HG03457 (cell line): ENCODE data around the gene ANKRD34A.

ENCODE experiments used
- ATAC-seq: cut with Tn5 transposase; IDR thresholded peaks from one replicate; pipeline ENCODE4 v1.9.1; 2021; ENCODE audit warnings: moderate number of reproducible peaks; ENCODE audit not compliant: unreplicated experiment

The ANKRD34A gene

GRCh38 chr1:145974721-145975120 is 10.3 kb upstream of the ANKRD34A start:
- no peak for ATAC-seq

GRCh38 chr1:145972580-145972979 is 8.2 kb upstream of the ANKRD34A start:
- no peak for ATAC-seq

GRCh38 chr1:145967288-145967687 is 2.9 kb upstream of the ANKRD34A start:
- no peak for ATAC-seq

GRCh38 chr1:145965119-145965744 is 857 bp upstream of the ANKRD34A start:
- no peak for ATAC-seq

- no peak for ATAC-seq
Observed at GRCh38 chr1:145963265-145964019, 933 bp downstream of the ANKRD34A start.

GRCh38 chr1:145962157-145963102 is 1.9 kb downstream of the ANKRD34A start:
- ATAC-seq = no peak

- no peak for ATAC-seq
Observed at GRCh38 chr1:145961425-145962156, 2.8 kb downstream of the ANKRD34A start.

GRCh38 chr1:145961109-145961424 is 3.3 kb downstream of the ANKRD34A start:
- ATAC-seq = no peak

GRCh38 chr1:145960468-145961108 is 3.8 kb downstream of the ANKRD34A start:
- ATAC-seq = no peak

GRCh38 chr1:145959957-145960467 is 4.4 kb downstream of the ANKRD34A start:
- no peak for ATAC-seq

- ATAC-seq = no peak
Observed at GRCh38 chr1:145959333-145959732, 5.0 kb downstream of the ANKRD34A start.

GRCh38 chr1:145958734-145959133 is 5.6 kb downstream of the ANKRD34A start:
- no peak for ATAC-seq

GRCh38 chr1:145957443-145958319 is 6.7 kb downstream of the ANKRD34A start, which contains the start of gene LIX1L:
Gene LIX1L, minus strand, starts transcription at chr1:145958017. Its CDS starts 90 bp downstream, at chr1:145957927.
- ATAC-seq = peak; percentile 74

GRCh38 chr1:145956781-145957442 is 7.5 kb downstream of the ANKRD34A start:
- ATAC-seq = no peak

- no peak for ATAC-seq
Observed at GRCh38 chr1:145956361-145956760, 8.0 kb downstream of the ANKRD34A start.

- no peak for ATAC-seq
Observed at GRCh38 chr1:145955436-145955835, 8.9 kb downstream of the ANKRD34A start.

- no peak for ATAC-seq
Observed at GRCh38 chr1:145953861-145954260, 10.5 kb downstream of the ANKRD34A start.

GRCh38 chr1:145952903-145953302 is 11.5 kb downstream of the ANKRD34A start:
- no peak for ATAC-seq

- ATAC-seq = no peak
Observed at GRCh38 chr1:145951526-145951925, 12.8 kb downstream of the ANKRD34A start.
